HepG2 (cell line): Measurements from ENCODE around the gene TBC1D20. TPM values are rescaled to one million over a fixed set of nuclear protein-coding genes. Genes with fewer than 3 reads are reported as not detected.

Experiments used
- ATAC-seq: fragments of 200-7000 bp; cut with Tn5 transposase; 3 replicates; pipeline ENCODE4 v1.9.1; 2020; ENCODE audit warnings: mild to moderate bottlenecking, moderate library complexity
- BruUV-seq: library from RNA; stranded (reverse); fragments of 400-500 nt; replicated peaks from 2 replicates; lab custom pipeline; 2021; lab: Mats Ljungman, UMichigan
- CTCF ChIA-PET: fragments of 300-600 bp; formaldehyde crosslinking; extraction: SDS; loops from one replicate; lab custom pipeline; 2021; ENCODE audit warnings: low total read pairs, inconsistent platforms, low intra/inter-chr PET ratio; lab: Yijun Ruan, JAX
- POLR2A ChIA-PET: fragments of 350-600 bp; sonication (Branson Sonifier 250); formaldehyde crosslinking; loops from one replicate; lab custom pipeline; 2020; ENCODE audit warnings: antibody characterized with exemption, inconsistent platforms; lab: Yijun Ruan, JAX
- DNase-seq: peaks from one replicate; pipeline ENCODE4 v3.0.0-alpha.2; 2015; ENCODE audit warnings: low spot score
- FAIRE-seq: peaks from 3 replicates; lab custom pipeline; 2011; peaks lifted over from hg19 to GRCh38; lab: Jason Lieb, UNC
- H2AFZ ChIP-seq: one replicate; pipeline ENCODE4 v1.6.1; 2011; ENCODE audit warnings: low read length, inconsistent platforms
- H3K27ac ChIP-seq: fragments of 300-600 bp; 3 replicates; pipeline ENCODE4 v1.8.0; 2011; ENCODE audit warnings: mixed run types, mild to moderate bottlenecking, mixed read lengths, low read length, inconsistent platforms; ENCODE audit not compliant: insufficient read depth; ENCODE audit errors: extremely low read length
- H3K27me3 ChIP-seq, 2 experiments: fragments of 200-600 bp in 1 of 2; 2 replicates in 1 of 2; 3 replicates in 1 of 2; pipeline versions ENCODE4 v1.6.0 to v1.8.0; 2011; ENCODE audit warnings: low read length in 2 of 2, mild to moderate bottlenecking in 2 of 2, moderate library complexity in 2 of 2, inconsistent platforms in 1 of 2; ENCODE audit not compliant: insufficient read depth in 2 of 2, control insufficient read depth in 1 of 2
- H3K36me3 ChIP-seq, 2 experiments: fragments of 200-600 bp in 1 of 2; replicated peaks in 1 of 2; 2 replicates in 1 of 2; 3 replicates in 1 of 2; pipeline versions ENCODE4 v1.5.1 to v1.8.0; 2011; ENCODE audit warnings: low read length in 2 of 2, inconsistent platforms in 1 of 2; ENCODE audit not compliant: insufficient read depth in 2 of 2, control insufficient read depth in 1 of 2
- H3K4me1 ChIP-seq: 2 replicates; pipeline ENCODE4 v1.5.1; 2012; ENCODE audit warnings: low read length, inconsistent platforms; ENCODE audit not compliant: insufficient read depth
- H3K4me2 ChIP-seq: 2 replicates; pipeline ENCODE4 v1.6.0; 2011; ENCODE audit warnings: low read depth, low read length, inconsistent platforms
- H3K4me3 ChIP-seq, 3 experiments: fragments of 200-600 bp in 1 of 3; sonication (generic), shearing (Covaris generic) in 1 of 3; replicated peaks in 1 of 3; 2 replicates each; pipeline ENCODE4 v1.5.1; 2011 to 2016; ENCODE audit warnings: low read length in 3 of 3, inconsistent platforms in 2 of 3, low read depth in 2 of 3, mild to moderate bottlenecking in 2 of 3, control low read depth in 1 of 3, mixed read lengths in 1 of 3; ENCODE audit not compliant: insufficient read depth in 1 of 3
- H3K79me2 ChIP-seq: one replicate; pipeline ENCODE4 v1.6.1; 2011; ENCODE audit warnings: low read length, inconsistent platforms; ENCODE audit not compliant: insufficient read depth
- H3K9ac ChIP-seq: 2 replicates; pipeline ENCODE4 v1.6.0; 2011; ENCODE audit warnings: mild to moderate bottlenecking, low read depth, low read length, inconsistent platforms; ENCODE audit not compliant: insufficient read depth
- H3K9me3 ChIP-seq: 2 replicates; pipeline ENCODE4 v1.5.1; 2012; ENCODE audit warnings: mild to moderate bottlenecking, low read length
- H4K20me1 ChIP-seq: 2 replicates; pipeline ENCODE4 v1.6.0; 2011; ENCODE audit warnings: inconsistent platforms, mild to moderate bottlenecking, low read length, moderate library complexity; ENCODE audit not compliant: insufficient read depth
- BRD4 ChIP-seq: sonication (generic); formaldehyde crosslinking; IDR thresholded peaks from 2 replicates; pipeline ENCODE4 v1.4.0; 2020; ENCODE audit warnings: missing genetic modification reagents
- FOXC1 ChIP-seq: sonication (generic); formaldehyde crosslinking; IDR thresholded peaks from 2 replicates; pipeline ENCODE4 v1.8.0; 2022; ENCODE audit warnings: mild to moderate bottlenecking, missing genetic modification reagents, borderline replicate concordance
- IRF9 ChIP-seq: sonication (generic); formaldehyde crosslinking; IDR thresholded peaks from 2 replicates; pipeline ENCODE4 v1.8.0; 2022; ENCODE audit warnings: missing genetic modification reagents, mild to moderate bottlenecking, borderline replicate concordance
- SALL1 ChIP-seq: sonication (generic); formaldehyde crosslinking; IDR thresholded peaks from 2 replicates; pipeline ENCODE4 v1.8.0; 2022; ENCODE audit warnings: mild to moderate bottlenecking, missing genetic modification reagents
- TFAP4 ChIP-seq: sonication (generic); IDR thresholded peaks from 2 replicates; pipeline ENCODE4 v1.6.1; 2016; ENCODE audit warnings: low read depth, borderline replicate concordance
- THRA ChIP-seq: sonication (generic); formaldehyde crosslinking; IDR thresholded peaks from 2 replicates; pipeline ENCODE4 v1.4.0; 2020; ENCODE audit warnings: missing genetic modification reagents, borderline replicate concordance
- TOE1 ChIP-seq: sonication (generic); formaldehyde crosslinking; IDR thresholded peaks from 2 replicates; pipeline ENCODE4 v1.4.0; 2020; ENCODE audit warnings: mild to moderate bottlenecking, missing genetic modification reagents
- ZC3H13 ChIP-seq: sonication (generic); formaldehyde crosslinking; IDR thresholded peaks from 2 replicates; pipeline ENCODE4 v1.8.1; 2023; ENCODE audit warnings: mild to moderate bottlenecking, missing genetic modification reagents, moderate library complexity
- ZHX1 ChIP-seq: sonication (generic); formaldehyde crosslinking; IDR thresholded peaks from 2 replicates; pipeline ENCODE4 v1.8.1; 2022; ENCODE audit warnings: low read depth, mild to moderate bottlenecking, missing genetic modification reagents
- ZMYM3 ChIP-seq: sonication (generic); formaldehyde crosslinking; IDR thresholded peaks from 2 replicates; pipeline ENCODE4 v1.5.1; 2020; ENCODE audit warnings: mild to moderate bottlenecking, missing genetic modification reagents
- ZNF225 ChIP-seq: sonication (generic); formaldehyde crosslinking; IDR thresholded peaks from 2 replicates; pipeline ENCODE4 v1.4.0; 2020; ENCODE audit warnings: mild to moderate bottlenecking, missing genetic modification reagents
- ZNF263 ChIP-seq: sonication (generic); formaldehyde crosslinking; IDR thresholded peaks from 2 replicates; pipeline ENCODE4 v1.4.0; 2020; ENCODE audit warnings: missing genetic modification reagents
- ZNF337 ChIP-seq: sonication (generic); formaldehyde crosslinking; IDR thresholded peaks from 2 replicates; pipeline ENCODE4 v1.5.1; 2020; ENCODE audit warnings: missing genetic modification reagents, low read depth, mild to moderate bottlenecking, borderline replicate concordance
- ZNF652 ChIP-seq: IDR thresholded peaks from 2 replicates; pipeline ENCODE4 v1.6.1; 2016; ENCODE audit warnings: low read depth, borderline replicate concordance
- ZNF782 ChIP-seq: sonication (generic); formaldehyde crosslinking; IDR thresholded peaks from 2 replicates; pipeline ENCODE4 v1.4.0; 2020; ENCODE audit warnings: missing genetic modification reagents, mild to moderate bottlenecking, borderline replicate concordance
- WGBS: methylation state at CpG from one replicate; pipeline ENCODE4 v1.1.6; 2017; ENCODE audit warnings: low lambda C conversion rate; 5-methylcytosine and 5-hydroxymethylcytosine counted together
- in situ Hi-C: cut with HindIII; loops from 2 replicates; pipeline ENCODE4 v1.10.0; 2017; ENCODE audit warnings: low pct_unique_long_range_greater_than_20kb; ENCODE audit not compliant: extremely low pct_ligation_motif_present
- intact Hi-C: fragments of 100-400 bp; cut with micrococcal nuclease; formaldehyde crosslinking; loops from one replicate; pipeline ENCODE4 v1.10.0; 2022; ENCODE audit not compliant: unreplicated experiment
- polyA plus RNA-seq, 8 experiments: library from polyadenylated mRNA; depleted of rRNA in 3 of 8; stranded (reverse) in 7 of 8; unstranded in 1 of 8; fragments of >200 nt; fragmentation: Illumina TruSeq in 4 of 8; extraction: Trizol in 4 of 8; gene quantifications; 2 replicates each; pipeline versions ENCODE4 v1.2.1 to v1.2.3, GENCODE V29; 2011 to 2016; ENCODE audit warnings: low read depth in 4 of 8, missing spikeins in 1 of 8, mixed read lengths in 1 of 8; ENCODE audit not compliant: insufficient read depth in 1 of 8
- total RNA-seq, 5 experiments: library from RNA; depleted of rRNA; stranded (reverse); fragments of >200 nt; fragmentation: Illumina TruSeq; extraction: Trizol; gene quantifications; 2 replicates each; pipeline ENCODE4 v1.2.3, GENCODE V29; 2016; ENCODE audit warnings: low read depth in 1 of 5

Gene TBC1D20
- total and polyA plus RNA-seq, 2 of the 13 experiments (the other 11 are each of a cell fraction or from before 2014, with no cell fraction given) = 36.6 to 47.1 TPM

GRCh38 chr20:435558-435957 lies 26.8 kb downstream of the TBC1D20 start (continued):
- no peak for TF ChIP-seq ZHX1 (CRISPR knock-in tag)
- no peak for TF ChIP-seq ZNF263 (CRISPR knock-in tag)
- peak; percentile 59; the same call in 1 of the 2 replicates for TF ChIP-seq IRF9 (CRISPR knock-in tag)
- no peak for TF ChIP-seq ZNF337 (CRISPR knock-in tag)

- Histone ChIP-seq H3K9ac (no peak overlapping the region), H3K9me3 (no peaks in the 10 kb centered on the region), H3K4me1 (0 out of 2 replicates have a peak, but pooled peaks cover 7% of the 10 kb centered on the region), H3K4me3 (no peak overlapping the region), H2AFZ (no peak overlapping the region), H3K79me2 (no peaks in the 10 kb centered on the region), H3K27me3 (no peaks in the 10 kb centered on the region), H3K27ac (no peak overlapping the region), H4K20me1 (no peaks in the 10 kb centered on the region), H3K4me2 (no peak overlapping the region), H3K36me3 (peaks cover 47 to 63% of the 10 kb centered on the region in 2 experiments)
- 93% methylated on average over 15 of the region's 16 CpGs for WGBS
- DNase-seq (no peak), ATAC-seq (peak; percentile 1; the same call in 2 of the 3 replicates), FAIRE-seq (no peak)
- CTCF ChIA-PET = no interaction called here
- in situ Hi-C loops = loop anchor here (5.0 kb wide), 1 partner anchor 83 kb away; no protein-coding TSS in a partner anchor
- POLR2A ChIA-PET = interaction anchor here (0.8 to 5.7 kb wide), 6 partner anchors 27 to 87 kb away, joined by 3 to 61 read pairs (median 4); partner anchors contain the start of gene RBCK1
- intact Hi-C loops = no loop called here
- no TSS peak for BruUV-seq
- peak; percentile 12; the same call in 1 of the 2 replicates for TF ChIP-seq SALL1 (CRISPR knock-in tag)
- TF ChIP-seq TFAP4 = no peak
- no peak for TF ChIP-seq FOXC1 (CRISPR knock-in tag)
- TF ChIP-seq TOE1 = no peak
- TF ChIP-seq ZNF652 (CRISPR knock-in tag) = no peak
- TF ChIP-seq ZC3H13 (CRISPR knock-in tag) = peak; percentile 84
- no peak for TF ChIP-seq ZMYM3 (CRISPR knock-in tag)
- no peak for TF ChIP-seq ZNF225 (CRISPR knock-in tag)
- no peak for TF ChIP-seq ZNF782 (CRISPR knock-in tag)
- no peak for TF ChIP-seq THRA (CRISPR knock-in tag)
- TF ChIP-seq BRD4 (CRISPR knock-in tag) = no peak
These were observed 27.5 kb downstream of the TBC1D20 start for GRCh38 chr20:434661-435419.
